ENCODE data around the gene DCST1. TPM values are rescaled to one million over a fixed set of nuclear protein-coding genes. Genes with fewer than 3 reads are reported as not detected.
A peak's percentile ranks its signal among the peaks of the same experiment; 100 is the strongest.

DCST1 gene
- total RNA-seq, 4 donors from 2014 or later, result 0.42 TPM; not detected in 3

DNA sequence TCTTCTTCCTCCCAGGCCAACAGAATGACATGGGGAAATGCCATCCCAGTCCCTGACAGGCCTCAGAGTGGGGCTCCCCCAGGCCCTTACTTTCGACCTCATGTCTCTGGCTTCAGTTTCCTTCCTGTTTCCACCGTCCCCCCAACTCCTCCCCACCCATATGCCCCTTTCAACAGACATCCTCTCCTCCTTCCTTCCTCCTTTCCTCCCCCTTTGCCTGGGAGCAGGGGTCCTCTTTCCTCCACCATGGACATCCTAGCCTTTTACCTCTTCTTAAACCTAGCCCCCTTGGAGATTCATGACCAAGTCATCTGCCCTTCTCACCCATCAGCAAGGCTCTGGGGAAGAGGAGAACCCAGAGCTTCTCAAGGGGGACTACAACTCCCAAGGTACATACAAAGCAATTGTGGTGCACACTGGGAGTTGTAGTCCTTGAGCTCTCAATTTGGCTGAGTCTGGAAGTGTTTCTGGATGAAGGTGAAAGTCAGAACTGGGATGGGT, 27.0 kb upstream of the DCST1 start:
- intact Hi-C loops (cut with DNase I), result no loop called here
- DNase-seq (ENCODE audit: extremely low spot score), result no peak
- H3K4me3 ChIP-seq, result no peak overlapping the region
- H3K36me3 ChIP-seq, result peaks cover 0 to 14% (median 5%) of the 10 kb centered on the region in 4 donors
- H3K9me3 ChIP-seq, result no peaks in the 10 kb centered on the region
- 71% methylated on average over 2 of the region's 2 CpGs for WGBS
- H3K27me3 ChIP-seq, result no peaks in the 10 kb centered on the region
- H3K27ac ChIP-seq (replicated peaks in 1 of 4), result peak overlapping the region; percentile 97 to 99 (median 98)
- no peak for TF ChIP-seq POLR2A (IDR thresholded peaks at IDR 0.05; ENCODE audit: low read depth)
- peaks cover 53 to 81% (median 74%) of the 10 kb centered on the region in 4 donors for H3K4me1 ChIP-seq

DNA sequence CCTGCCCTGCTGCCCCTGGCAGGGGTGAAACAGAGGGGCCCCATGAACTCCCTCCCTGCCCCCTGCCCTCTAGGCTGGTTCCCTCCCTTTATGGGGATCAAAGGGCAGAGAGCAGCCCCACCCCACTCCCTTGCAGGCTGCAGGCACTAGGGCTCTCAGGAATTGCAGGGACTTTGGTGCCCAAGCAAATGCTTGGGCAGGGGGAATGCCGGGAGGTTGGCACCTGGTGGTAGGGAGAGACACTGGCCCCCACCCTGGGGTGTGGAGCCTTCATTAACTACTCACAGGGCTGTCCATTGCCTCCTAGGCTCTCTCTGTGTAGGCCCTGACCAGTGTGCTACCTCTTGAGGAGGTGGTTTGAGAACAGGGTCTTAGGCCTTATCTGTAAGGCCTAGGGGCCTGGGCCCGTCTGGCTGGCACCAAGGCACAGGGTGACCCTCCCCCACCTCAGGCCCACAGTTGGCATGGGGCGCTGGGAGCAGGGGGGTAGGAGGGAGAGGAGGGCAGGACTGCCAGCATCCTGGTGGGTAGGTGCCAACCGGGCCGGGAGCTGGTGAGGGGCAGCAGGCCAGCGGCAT, 26.3 kb upstream of the DCST1 start:
- no peaks in the 10 kb centered on the region for H3K9me3 ChIP-seq
- DNase-seq (ENCODE audit: extremely low spot score), result no peak
- no peaks in the 10 kb centered on the region for H3K27me3 ChIP-seq
- peak overlapping the region; percentile 68 to 99 (median 86) for H3K27ac ChIP-seq (replicated peaks in 1 of 4)
- peak overlapping the region in 2 of 4 donors; percentile 20 to 32 for H3K4me3 ChIP-seq
- H3K4me1 ChIP-seq, result peaks cover 60 to 88% (median 81%) of the 10 kb centered on the region in 4 donors
- peaks cover 0 to 14% (median 5%) of the 10 kb centered on the region in 4 donors for H3K36me3 ChIP-seq
- no peak for TF ChIP-seq POLR2A (IDR thresholded peaks at IDR 0.05; ENCODE audit: low read depth)
- whole genome bisulfite sequencing, result 53% methylated on average over 5 of the region's 6 CpGs
- intact Hi-C loops (cut with DNase I), result no loop called here

DNA sequence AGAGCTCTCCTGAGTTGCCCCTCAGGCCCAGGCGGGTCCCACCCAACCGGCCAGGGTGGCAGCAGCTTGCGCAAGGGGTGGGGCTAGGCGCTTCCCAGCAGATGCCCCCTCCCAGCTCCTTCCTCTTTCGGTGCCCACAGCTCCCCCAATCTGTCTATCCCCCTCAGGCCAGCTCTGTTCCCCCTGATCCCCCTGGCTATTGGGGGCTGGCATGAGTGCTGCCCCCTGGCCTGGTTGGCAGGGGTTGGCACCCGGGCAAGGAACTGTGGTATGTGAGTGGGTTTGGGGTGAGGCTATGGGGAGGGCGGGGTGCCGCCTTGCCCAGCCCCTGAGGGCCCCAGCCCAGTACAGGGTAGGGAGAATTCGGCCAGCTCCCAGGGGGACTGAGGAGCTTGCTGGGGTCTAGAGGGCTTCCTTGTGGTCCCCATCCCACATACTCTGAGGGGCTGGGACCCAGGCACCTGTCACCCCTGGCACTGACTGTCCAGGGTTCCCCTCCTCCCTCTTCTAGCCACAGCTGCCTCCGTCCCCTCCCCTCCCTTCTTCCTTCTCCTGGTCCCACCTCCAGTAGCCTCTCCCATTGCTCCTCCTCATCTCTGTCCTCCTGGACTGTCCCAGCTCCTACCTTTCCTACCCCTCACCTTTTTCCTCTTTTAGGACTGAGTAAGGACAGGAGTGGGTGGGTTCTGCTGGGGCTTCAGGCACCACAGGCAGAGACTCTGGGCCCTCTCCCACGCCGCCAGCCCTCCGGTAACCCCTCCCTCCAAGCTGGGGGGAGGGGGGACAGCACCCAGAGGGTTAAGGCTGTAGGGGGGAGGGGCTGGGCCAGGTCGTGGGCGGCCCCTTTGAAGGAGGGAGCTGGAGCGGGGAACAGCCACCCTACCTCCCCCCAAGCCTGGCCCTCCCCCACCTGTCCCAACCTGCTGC, 25.3 kb upstream of the DCST1 start:
- TF ChIP-seq POLR2A (IDR thresholded peaks at IDR 0.05; ENCODE audit: low read depth) (no peak), EP300 (IDR thresholded peaks at IDR 0.05) (no peak), POLR2AphosphoS5 (IDR thresholded peaks at IDR 0.05) (no peak)
- TF ChIP-seq, protein P1, sequence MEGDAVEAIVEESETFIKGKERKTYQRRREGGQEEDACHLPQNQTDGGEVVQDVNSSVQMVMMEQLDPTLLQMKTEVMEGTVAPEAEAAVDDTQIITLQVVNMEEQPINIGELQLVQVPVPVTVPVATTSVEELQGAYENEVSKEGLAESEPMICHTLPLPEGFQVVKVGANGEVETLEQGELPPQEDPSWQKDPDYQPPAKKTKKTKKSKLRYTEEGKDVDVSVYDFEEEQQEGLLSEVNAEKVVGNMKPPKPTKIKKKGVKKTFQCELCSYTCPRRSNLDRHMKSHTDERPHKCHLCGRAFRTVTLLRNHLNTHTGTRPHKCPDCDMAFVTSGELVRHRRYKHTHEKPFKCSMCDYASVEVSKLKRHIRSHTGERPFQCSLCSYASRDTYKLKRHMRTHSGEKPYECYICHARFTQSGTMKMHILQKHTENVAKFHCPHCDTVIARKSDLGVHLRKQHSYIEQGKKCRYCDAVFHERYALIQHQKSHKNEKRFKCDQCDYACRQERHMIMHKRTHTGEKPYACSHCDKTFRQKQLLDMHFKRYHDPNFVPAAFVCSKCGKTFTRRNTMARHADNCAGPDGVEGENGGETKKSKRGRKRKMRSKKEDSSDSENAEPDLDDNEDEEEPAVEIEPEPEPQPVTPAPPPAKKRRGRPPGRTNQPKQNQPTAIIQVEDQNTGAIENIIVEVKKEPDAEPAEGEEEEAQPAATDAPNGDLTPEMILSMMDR (IDR thresholded peaks at IDR 0.05), result no peak
- 73% methylated on average over 13 of the region's 16 CpGs for WGBS
- Histone ChIP-seq H3K36me3 (peaks cover 0 to 14% (median 5%) of the 10 kb centered on the region in 4 donors), H3K4me1 (peaks cover 68 to 98% (median 89%) of the 10 kb centered on the region in 4 donors), H3K9me3 (no peaks in the 10 kb centered on the region), H3K27me3 (no peaks in the 10 kb centered on the region), H3K4me3 (peak overlapping the region; percentile 18 to 32 (median 26)), H3K27ac (replicated peaks in 1 of 4) (peak overlapping the region; percentile 68 to 99 (median 86))
- DNase-seq (ENCODE audit: extremely low spot score), result no peak
- intact Hi-C loops (cut with DNase I), result no loop called here

DNA sequence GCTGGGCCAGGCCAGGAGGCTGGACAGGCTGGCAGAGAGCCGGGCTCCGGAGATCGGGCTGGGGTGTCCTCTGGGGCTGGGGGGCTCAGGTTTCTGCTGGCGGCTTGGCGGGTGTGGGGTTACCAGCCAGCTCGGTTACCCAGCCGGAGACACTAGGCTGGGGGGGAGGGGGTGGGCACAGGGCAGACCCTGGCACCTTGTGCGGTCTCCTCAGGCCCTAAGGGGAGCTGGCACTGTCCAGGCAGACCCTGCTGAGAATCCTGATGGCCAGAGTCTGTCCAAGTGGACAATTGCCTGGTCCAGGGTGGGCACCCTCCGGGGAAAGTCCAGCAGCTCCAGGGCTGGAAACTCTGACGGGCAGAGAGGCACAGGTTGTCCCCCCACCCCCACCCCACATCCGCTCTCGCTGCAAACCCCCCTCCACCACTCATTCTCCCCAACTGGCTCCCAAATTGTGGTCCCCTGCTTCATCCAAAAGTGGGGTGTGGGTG, 24.4 kb upstream of the DCST1 start:
- no peaks in the 10 kb centered on the region for H3K27me3 ChIP-seq
- TF ChIP-seq, protein P1 (IDR thresholded peaks at IDR 0.05), result no peak
- TF ChIP-seq EP300 (IDR thresholded peaks at IDR 0.05) (no peak), POLR2AphosphoS5 (IDR thresholded peaks at IDR 0.05) (no peak), POLR2A (IDR thresholded peaks at IDR 0.05; ENCODE audit: low read depth) (no peak)
- peaks cover 0 to 18% (median 11%) of the 10 kb centered on the region in 4 donors for H3K36me3 ChIP-seq
- no peak for DNase-seq (ENCODE audit: extremely low spot score)
- peak overlapping the region; percentile 68 to 99 (median 86) for H3K27ac ChIP-seq (replicated peaks in 1 of 4)
- 88% methylated on average over 6 of the region's 12 CpGs for WGBS
- H3K4me1 ChIP-seq, result peaks cover 72 to 100% (median 90%) of the 10 kb centered on the region in 4 donors
- no peaks in the 10 kb centered on the region for H3K9me3 ChIP-seq
- peak overlapping the region; percentile 18 to 32 (median 26) for H3K4me3 ChIP-seq
- intact Hi-C loops (cut with DNase I), result no loop called here

DNA sequence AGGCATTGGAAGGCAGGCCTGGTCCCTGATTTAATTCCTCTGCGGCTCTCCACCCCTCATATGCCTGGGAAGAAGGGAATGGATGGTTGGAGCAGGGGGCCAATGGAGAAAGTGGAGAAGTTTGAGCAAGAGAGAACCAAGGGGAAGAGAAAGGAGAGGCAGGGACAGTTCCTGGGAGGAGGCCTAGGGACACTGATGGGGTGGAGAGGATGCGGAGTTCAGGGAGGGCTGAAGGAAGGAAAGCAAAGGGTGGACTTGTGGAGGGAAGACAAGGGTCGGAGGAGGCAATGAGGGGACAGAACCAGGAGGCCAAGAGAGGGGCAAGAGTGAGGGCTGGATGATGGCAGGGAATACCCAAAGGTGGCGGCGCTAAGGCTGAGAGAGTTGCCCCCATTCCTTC, 23.9 kb upstream of the DCST1 start:
- Histone ChIP-seq H3K36me3 (peaks cover 4 to 22% (median 16%) of the 10 kb centered on the region in 4 donors), H3K27me3 (no peaks in the 10 kb centered on the region), H3K27ac (replicated peaks in 1 of 4) (peak overlapping the region in 3 of 4 donors; percentile 65 to 74 (median 68)), H3K4me1 (peaks cover 68 to 98% (median 85%) of the 10 kb centered on the region in 4 donors), H3K4me3 (peak overlapping the region in 2 of 4 donors; percentile 18 to 32), H3K9me3 (no peaks in the 10 kb centered on the region)
- intact Hi-C loops (cut with DNase I), result no loop called here
- DNase-seq (ENCODE audit: extremely low spot score), result no peak
- 86% methylated on average over 5 of the region's 5 CpGs for WGBS
- TF ChIP-seq POLR2A (IDR thresholded peaks at IDR 0.05; ENCODE audit: low read depth), result no peak
- TF ChIP-seq EP300 (IDR thresholded peaks at IDR 0.05), result no peak
- TF ChIP-seq POLR2AphosphoS5 (IDR thresholded peaks at IDR 0.05), result no peak

Measured in esophagus muscularis mucosa (tissue), 4 donors.